ENCODE data around the gene ZDHHC18.

DNA sequence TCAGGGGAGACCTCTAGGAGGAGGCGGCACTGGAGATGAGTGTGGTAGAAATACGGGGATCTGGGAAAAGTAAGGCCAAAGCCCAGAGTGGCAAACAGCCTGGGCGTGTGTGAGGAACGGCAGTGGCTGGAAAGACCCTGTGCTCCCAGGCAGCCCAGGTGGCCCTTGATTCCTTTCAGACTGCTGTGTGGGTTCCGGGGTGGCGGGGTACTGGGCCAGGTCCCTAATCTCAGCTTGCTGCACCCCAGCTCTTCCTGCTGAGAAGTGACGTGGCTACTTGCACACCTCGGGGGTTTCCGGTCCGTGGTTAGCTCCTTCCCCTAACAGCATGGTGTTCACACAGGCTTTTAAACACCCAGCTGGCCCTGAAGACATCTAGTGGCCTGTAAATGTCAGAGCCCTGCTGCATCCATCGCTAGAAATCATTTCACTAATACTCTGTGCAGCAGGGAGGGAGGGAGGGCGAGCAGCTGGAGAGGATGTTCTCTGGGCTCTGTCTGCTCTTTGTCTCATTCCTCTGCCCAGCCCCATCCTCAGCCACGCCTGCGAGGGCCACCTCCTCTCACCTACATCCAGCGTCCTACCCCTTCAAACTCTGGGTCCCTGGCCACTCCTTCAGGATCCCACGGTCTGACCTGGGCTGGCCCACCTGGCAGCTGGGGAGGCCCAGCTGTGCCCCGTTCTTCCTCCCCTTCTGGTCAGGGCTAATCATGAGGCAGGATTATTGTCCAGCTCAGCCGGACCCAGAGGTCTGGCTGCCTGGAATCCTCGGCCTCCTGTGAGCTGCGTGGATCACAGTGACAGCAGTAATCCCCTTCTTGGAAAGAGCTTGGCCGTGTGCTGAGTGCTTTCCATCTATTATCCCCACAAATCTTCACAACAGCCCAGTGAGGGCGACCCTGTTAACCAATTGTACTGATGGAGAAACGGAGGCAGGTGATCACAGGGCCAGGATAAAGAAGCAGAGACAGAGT is 7.2 kb downstream of the ZDHHC18 start:
- TF ChIP-seq, protein P1, sequence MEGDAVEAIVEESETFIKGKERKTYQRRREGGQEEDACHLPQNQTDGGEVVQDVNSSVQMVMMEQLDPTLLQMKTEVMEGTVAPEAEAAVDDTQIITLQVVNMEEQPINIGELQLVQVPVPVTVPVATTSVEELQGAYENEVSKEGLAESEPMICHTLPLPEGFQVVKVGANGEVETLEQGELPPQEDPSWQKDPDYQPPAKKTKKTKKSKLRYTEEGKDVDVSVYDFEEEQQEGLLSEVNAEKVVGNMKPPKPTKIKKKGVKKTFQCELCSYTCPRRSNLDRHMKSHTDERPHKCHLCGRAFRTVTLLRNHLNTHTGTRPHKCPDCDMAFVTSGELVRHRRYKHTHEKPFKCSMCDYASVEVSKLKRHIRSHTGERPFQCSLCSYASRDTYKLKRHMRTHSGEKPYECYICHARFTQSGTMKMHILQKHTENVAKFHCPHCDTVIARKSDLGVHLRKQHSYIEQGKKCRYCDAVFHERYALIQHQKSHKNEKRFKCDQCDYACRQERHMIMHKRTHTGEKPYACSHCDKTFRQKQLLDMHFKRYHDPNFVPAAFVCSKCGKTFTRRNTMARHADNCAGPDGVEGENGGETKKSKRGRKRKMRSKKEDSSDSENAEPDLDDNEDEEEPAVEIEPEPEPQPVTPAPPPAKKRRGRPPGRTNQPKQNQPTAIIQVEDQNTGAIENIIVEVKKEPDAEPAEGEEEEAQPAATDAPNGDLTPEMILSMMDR (IDR thresholded peaks at IDR 0.05): no peak
- no peak for TF ChIP-seq EP300 (IDR thresholded peaks at IDR 0.05)
